GM06990 (cell line): ENCODE measurements around the gene PTPRT.

Source experiments
- DNase-seq: peaks from one replicate; pipeline ENCODE4 v3.0.0-alpha.2; 2011; ENCODE audit not compliant: insufficient read length; ENCODE audit errors: extremely low read depth
- H3K27me3 ChIP-seq: replicated peaks from 2 replicates; pipeline ENCODE4 v1.6.0; 2011; ENCODE audit warnings: low read length; ENCODE audit not compliant: control insufficient read depth, insufficient read depth
- H3K36me3 ChIP-seq: 2 replicates; pipeline ENCODE4 v1.5.1; 2011; ENCODE audit warnings: low read length; ENCODE audit not compliant: control insufficient read depth, insufficient read depth
- H3K4me3 ChIP-seq: replicated peaks from 2 replicates; pipeline ENCODE4 v1.5.1; 2011; ENCODE audit warnings: low read depth, mild to moderate bottlenecking, control low read depth, low read length
- CTCF ChIP-seq: IDR thresholded peaks from 2 replicates; pipeline ENCODE4 v1.5.1; 2011; ENCODE audit warnings: low read length, control low read depth, mild to moderate bottlenecking, inconsistent platforms; ENCODE audit not compliant: insufficient read depth, poor library complexity, severe bottlenecking

Gene PTPRT

GRCh38 chr20:42181064-42181463 is 1008.6 kb downstream of the PTPRT start:
- Histone ChIP-seq H3K36me3 (no peaks in the 10 kb centered on the region), H3K27me3 (no peaks in the 10 kb centered on the region), H3K4me3 (no peak overlapping the region)
- no peak for DNase-seq
- no peak for TF ChIP-seq CTCF

- H3K36me3 ChIP-seq: no peaks in the 10 kb centered on the region
- DNase-seq: no peak
- no peaks in the 10 kb centered on the region for H3K27me3 ChIP-seq
- no peak for TF ChIP-seq CTCF
- no peak overlapping the region for H3K4me3 ChIP-seq
Observed at GRCh38 chr20:42179768-42180167, 1009.9 kb downstream of the PTPRT start.

GRCh38 chr20:42173440-42173839 is 1016.3 kb downstream of the PTPRT start:
- Histone ChIP-seq H3K27me3 (no peaks in the 10 kb centered on the region), H3K4me3 (no peak overlapping the region), H3K36me3 (no peaks in the 10 kb centered on the region)
- DNase-seq: no peak
- no peak for TF ChIP-seq CTCF

- Histone ChIP-seq H3K27me3 (no peaks in the 10 kb centered on the region), H3K4me3 (no peak overlapping the region), H3K36me3 (no peaks in the 10 kb centered on the region)
- TF ChIP-seq CTCF: no peak
- DNase-seq: no peak
Observed at GRCh38 chr20:42164121-42164890, 1025.4 kb downstream of the PTPRT start.

GRCh38 chr20:42161228-42161829 is 1028.4 kb downstream of the PTPRT start:
- no peaks in the 10 kb centered on the region for H3K36me3 ChIP-seq
- TF ChIP-seq CTCF: no peak
- no peak for DNase-seq
- no peaks in the 10 kb centered on the region for H3K27me3 ChIP-seq
- no peak overlapping the region for H3K4me3 ChIP-seq

- no peak for TF ChIP-seq CTCF
- no peaks in the 10 kb centered on the region for H3K36me3 ChIP-seq
- no peaks in the 10 kb centered on the region for H3K27me3 ChIP-seq
- no peak for DNase-seq
- H3K4me3 ChIP-seq: no peak overlapping the region
Observed at GRCh38 chr20:42159808-42160207, 1029.9 kb downstream of the PTPRT start.
